Activated gamma-delta T cell treated with Interleukin-2 at 50 U/mL for 16 hours (primary cell): ENCODE results near the gene WDR75.
"Not testable (repeated sequence)": the region's sequence is repeated elsewhere in the genome, so short reads cannot be mapped to it uniquely, and the experiment has no call there.

Experiments
- DNase-seq: peaks from one replicate; pipeline ENCODE4 v3.0.0-alpha.2; 2020

The WDR75 gene

GRCh38 chr2:189440947-189441708 is at the start of gene WDR75:
Gene WDR75, plus strand, starts transcription at chr2:189441474. Its CDS starts 19 bp downstream, at chr2:189441493.
- DNase-seq: peak; percentile 93

GRCh38 chr2:189393440-189394111 is 47.7 kb upstream of the WDR75 start:
- no peak for DNase-seq

GRCh38 chr2:189394525-189394924 is 46.7 kb upstream of the WDR75 start:
- no peak for DNase-seq

- DNase-seq: no peak
These were observed 38.3 kb upstream of the WDR75 start for GRCh38 chr2:189402932-189403331.

GRCh38 chr2:189406586-189407233 is 34.6 kb upstream of the WDR75 start:
- DNase-seq: no peak

GRCh38 chr2:189407281-189408209 is 33.7 kb upstream of the WDR75 start:
- no peak for DNase-seq

GRCh38 chr2:189408294-189408693 is 33.0 kb upstream of the WDR75 start:
- no peak for DNase-seq

- no peak for DNase-seq
These were observed 32.1 kb upstream of the WDR75 start for GRCh38 chr2:189409131-189409530.

GRCh38 chr2:189409647-189410046 is 31.6 kb upstream of the WDR75 start:
- no peak for DNase-seq

- DNase-seq: no peak
These were observed 29.4 kb upstream of the WDR75 start for GRCh38 chr2:189411860-189412259.

- DNase-seq: peak; percentile 32
These were observed 28.8 kb upstream of the WDR75 start for GRCh38 chr2:189412330-189412953.

GRCh38 chr2:189413249-189413648 is 28.0 kb upstream of the WDR75 start:
- no peak for DNase-seq

GRCh38 chr2:189421644-189422043 is 19.6 kb upstream of the WDR75 start:
- no peak for DNase-seq

- no peak for DNase-seq
These were observed 16.3 kb upstream of the WDR75 start for GRCh38 chr2:189424961-189425360.

- no peak for DNase-seq
These were observed 15.6 kb upstream of the WDR75 start for GRCh38 chr2:189425676-189426075.

GRCh38 chr2:189426886-189427285 is 14.4 kb upstream of the WDR75 start:
- no peak for DNase-seq

- no peak for DNase-seq
These were observed 13.4 kb upstream of the WDR75 start for GRCh38 chr2:189427872-189428271.

- DNase-seq: not testable (repeated sequence)
These were observed 10.8 kb upstream of the WDR75 start for GRCh38 chr2:189430448-189430847.

- DNase-seq: not testable (repeated sequence)
These were observed 5.5 kb upstream of the WDR75 start for GRCh38 chr2:189435803-189436202.

GRCh38 chr2:189437926-189438325 is 3.3 kb upstream of the WDR75 start:
- DNase-seq: no peak

GRCh38 chr2:189439342-189439741 is 1.9 kb upstream of the WDR75 start:
- DNase-seq: no peak

GRCh38 chr2:189440644-189440946 is 679 bp upstream of the WDR75 start:
- DNase-seq: no peak

- DNase-seq: no peak
These were observed 418 bp downstream of the WDR75 start for GRCh38 chr2:189441709-189442074.
